Retinal pigment epithelial cell (primary cell): ENCODE results near the gene PLEKHA7.

Experiments
- DNase-seq: peaks from one replicate; pipeline ENCODE4 v3.0.0-alpha.2; 2010; ENCODE audit warnings: low read depth
- H3K4me3 ChIP-seq: 2 replicates; pipeline ENCODE4 v1.5.1; 2011; ENCODE audit warnings: mild to moderate bottlenecking, low read length, control low read depth, moderate library complexity
- TF ChIP-seq, protein P1 (sequence below): conservative IDR thresholded peaks from 2 replicates; pipeline ENCODE4 v1.5.1; 2011; ENCODE audit warnings: low read depth, low read length, control low read depth, inconsistent platforms

The PLEKHA7 gene

DNA sequence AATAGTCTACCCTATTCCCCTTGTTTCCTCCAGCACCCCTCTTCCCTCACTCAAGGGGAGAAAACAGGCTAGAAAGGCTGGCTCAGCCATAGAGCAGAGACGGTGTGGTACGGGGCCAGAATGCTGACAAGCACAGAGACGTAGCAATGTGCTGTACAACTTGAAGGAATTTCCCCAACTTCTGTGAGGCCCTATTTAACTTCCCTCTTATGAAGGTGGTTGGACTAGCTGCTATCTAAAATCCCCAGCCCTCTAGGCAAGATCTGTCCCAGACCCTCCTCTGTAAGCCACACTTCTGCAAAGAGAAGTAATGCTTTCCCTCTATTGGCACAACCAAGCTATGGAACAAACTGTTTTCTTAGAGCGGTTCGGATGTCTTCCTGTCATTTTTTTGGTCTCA, 37.8 kb downstream of the PLEKHA7 start:
- H3K4me3 ChIP-seq, result no peak overlapping the region
- DNase-seq, result no peak
- TF ChIP-seq, protein P1, sequence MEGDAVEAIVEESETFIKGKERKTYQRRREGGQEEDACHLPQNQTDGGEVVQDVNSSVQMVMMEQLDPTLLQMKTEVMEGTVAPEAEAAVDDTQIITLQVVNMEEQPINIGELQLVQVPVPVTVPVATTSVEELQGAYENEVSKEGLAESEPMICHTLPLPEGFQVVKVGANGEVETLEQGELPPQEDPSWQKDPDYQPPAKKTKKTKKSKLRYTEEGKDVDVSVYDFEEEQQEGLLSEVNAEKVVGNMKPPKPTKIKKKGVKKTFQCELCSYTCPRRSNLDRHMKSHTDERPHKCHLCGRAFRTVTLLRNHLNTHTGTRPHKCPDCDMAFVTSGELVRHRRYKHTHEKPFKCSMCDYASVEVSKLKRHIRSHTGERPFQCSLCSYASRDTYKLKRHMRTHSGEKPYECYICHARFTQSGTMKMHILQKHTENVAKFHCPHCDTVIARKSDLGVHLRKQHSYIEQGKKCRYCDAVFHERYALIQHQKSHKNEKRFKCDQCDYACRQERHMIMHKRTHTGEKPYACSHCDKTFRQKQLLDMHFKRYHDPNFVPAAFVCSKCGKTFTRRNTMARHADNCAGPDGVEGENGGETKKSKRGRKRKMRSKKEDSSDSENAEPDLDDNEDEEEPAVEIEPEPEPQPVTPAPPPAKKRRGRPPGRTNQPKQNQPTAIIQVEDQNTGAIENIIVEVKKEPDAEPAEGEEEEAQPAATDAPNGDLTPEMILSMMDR, result no peak

DNA sequence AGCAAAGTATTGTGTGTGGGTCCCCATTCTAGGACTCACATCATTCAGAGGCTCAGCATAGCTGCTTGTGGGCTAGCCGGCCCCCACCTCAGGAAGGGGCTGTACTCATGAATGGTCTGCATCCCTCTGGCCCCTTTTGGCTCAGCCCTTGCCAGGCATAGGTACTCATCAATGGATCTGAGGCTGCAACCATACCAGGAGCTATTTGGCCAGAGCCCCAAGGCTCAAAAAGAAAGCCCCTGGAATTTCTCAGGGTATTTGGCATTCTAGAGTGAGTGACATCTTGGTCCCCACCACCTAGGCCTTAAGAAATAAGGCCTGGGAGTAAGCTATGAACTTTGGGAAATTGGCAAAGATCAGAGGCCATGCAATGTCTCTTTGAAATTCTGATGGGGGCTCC, 38.3 kb downstream of the PLEKHA7 start:
- no peak for DNase-seq
- H3K4me3 ChIP-seq, result no peak overlapping the region
- TF ChIP-seq, protein P1, result no peak

DNA sequence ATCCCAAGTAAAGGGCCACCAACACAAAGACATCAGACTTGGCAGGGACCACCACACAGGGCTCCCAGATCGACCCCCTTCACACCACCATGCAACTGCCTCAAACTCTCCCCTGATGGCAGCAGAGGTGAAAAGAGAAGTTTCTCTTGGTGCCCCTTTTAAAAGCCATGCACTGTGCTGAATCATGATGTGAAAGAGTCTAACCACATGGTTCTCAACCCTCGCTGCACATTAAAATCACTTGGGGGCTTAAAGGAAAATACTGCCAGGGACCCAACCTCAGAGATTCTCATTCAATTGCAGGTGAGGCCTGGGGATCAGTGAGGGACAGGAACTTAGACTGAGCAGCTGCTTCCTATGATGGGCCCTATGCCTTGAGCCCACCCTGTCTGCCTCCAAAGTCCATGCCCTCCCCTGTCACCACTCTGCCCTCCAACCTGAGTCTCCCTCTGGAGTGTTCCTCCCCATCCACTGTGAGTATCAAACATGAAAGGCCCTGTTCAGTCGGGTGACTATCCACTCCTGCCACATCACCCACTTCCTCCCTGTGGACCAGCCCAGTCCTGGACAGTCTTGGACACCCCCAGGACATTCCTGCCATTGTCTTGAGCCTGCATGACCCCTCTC, 40.8 kb downstream of the PLEKHA7 start:
- DNase-seq, result no peak
- H3K4me3 ChIP-seq, result no peak overlapping the region
- TF ChIP-seq, protein P1, result no peak

DNA sequence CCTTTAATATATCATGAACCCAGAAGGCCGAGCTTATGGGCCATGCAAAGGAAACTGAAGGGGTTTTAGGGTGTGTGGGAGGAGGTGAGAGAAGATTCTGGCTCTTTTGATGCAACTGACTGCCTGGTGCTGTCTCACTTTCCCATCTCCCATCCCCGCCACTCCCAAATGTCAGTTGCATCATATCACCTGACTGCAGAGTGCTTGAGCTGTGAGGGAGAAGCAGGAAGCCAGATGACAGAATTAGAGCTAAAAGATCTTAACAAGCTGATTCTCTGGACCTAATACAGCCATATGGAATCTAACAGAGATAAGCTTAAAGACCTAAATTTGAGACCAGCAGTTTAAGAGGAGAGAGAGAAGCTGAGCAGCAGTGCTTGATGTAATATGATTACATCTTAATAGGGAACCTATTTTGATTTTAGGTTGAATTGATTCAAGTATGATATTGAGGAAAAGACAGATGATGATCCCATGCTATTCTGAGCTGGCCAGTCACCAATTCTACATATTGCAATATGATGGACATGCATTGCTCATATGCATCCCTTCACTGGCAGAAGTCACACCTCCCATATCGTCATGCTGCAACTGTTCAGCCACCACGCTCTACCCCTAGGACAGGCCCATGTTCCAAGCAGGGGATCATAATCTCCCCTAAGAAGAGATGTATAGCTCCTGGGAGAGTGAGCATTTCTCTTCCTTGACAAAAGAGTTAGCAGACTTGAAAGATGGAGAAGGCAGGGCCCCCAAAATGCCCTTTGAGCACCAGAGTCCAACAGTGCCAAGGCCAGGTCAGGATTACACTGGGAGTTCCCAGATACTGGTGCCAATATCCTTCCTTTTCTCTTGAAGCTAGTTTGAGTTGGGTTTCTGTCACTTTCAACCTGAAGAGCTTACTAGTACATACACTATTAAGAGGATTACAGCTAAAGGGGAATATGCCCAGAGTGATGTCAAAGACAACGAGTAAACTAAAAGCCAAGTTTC, 44.9 kb downstream of the PLEKHA7 start:
- DNase-seq, result no peak
- no peak overlapping the region for H3K4me3 ChIP-seq
- TF ChIP-seq, protein P1, result no peak

DNA sequence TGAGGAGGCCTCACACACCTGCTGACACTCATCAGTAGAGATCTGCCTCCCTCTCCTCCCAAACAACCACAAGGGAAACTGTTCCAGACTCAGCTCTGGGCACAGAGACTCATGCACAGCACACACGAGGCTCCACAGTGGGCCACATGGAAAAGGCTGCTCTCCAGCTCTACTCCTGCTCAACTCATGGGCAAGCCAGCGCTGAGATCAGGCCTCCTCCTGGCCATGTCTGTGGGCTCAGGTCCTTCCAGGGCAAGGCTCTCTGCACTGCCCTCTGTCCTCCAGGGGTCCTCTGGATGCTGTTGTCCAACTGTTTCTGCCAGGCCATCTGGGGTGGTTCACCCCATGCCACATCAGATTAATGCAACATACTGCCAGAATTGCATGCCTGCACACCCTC, 46.0 kb downstream of the PLEKHA7 start:
- DNase-seq, result no peak

DNA sequence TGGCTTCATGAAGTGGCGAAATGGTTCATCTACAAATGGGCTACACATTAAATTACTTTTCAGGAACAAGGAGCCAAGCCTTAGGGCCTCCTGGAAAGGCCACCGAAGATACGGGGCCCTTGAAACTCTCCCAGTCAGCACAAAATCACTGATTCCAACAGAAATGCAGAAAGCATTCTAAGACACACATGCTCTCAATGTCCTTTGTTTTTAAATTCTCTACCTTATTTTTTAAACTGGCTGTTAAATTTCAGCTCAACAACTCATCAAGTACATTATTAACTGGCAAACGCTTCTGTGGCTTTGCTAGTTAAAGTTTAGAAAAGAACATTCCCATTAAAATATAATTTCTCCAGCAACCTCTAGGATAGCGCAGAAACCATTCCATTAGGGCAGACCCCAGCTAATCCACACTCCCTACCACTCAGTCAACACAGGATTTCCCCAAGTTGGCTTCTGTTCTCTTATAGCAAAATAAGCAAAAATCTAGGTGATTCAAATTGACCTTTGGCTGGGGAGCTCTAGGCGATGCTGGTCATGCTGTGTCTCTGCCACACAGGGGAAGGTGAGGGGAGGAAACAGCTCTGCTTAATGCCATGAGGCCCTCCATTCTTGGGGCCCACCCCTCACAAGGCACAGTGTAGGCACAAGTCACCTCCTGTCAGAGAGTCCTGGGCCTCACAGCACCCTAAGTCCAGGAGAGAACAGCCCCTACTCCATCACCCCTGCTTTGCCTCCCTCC, 47.1 kb downstream of the PLEKHA7 start:
- H3K4me3 ChIP-seq, result no peak overlapping the region
- TF ChIP-seq, protein P1, result no peak
- DNase-seq, result no peak

More for the DNA sequence above, 46.0 kb downstream of the PLEKHA7 start:
- TF ChIP-seq, protein P1, result no peak
- H3K4me3 ChIP-seq, result no peak overlapping the region
